ENCODE data around the gene LILRA6. TPM values are rescaled to one million over a fixed set of nuclear protein-coding genes. Genes with fewer than 3 reads are reported as not detected.

Gene LILRA6
- polyA plus RNA-seq, 3 donors: 65.7 to 150 (median 143) TPM

GRCh38 chr19:54271106-54271505 is 28.5 kb upstream of the LILRA6 start:
- H3K27me3 ChIP-seq (ENCODE audit: control insufficient read depth in 2 of 2, insufficient read depth in 2 of 2, low read length in 2 of 2): no peaks in the 10 kb centered on the region
- Mint-ChIP-seq H3K27ac (peak overlapping the region; percentile 98 to 100 (median 99)), H3K4me3 (peak overlapping the region; percentile 67 to 89), H3K27me3 (ENCODE audit: low read depth in 3 of 3) (no peaks in the 10 kb centered on the region), H3K9me3 (no peaks in the 10 kb centered on the region), H3K4me1 (peaks cover 85% of the 10 kb centered on the region), H3K36me3 (peaks cover 24 to 29% of the 10 kb centered on the region in 2 donors)
- H4K20me1 ChIP-seq (ENCODE audit: insufficient read depth, low read length): peaks cover 16% of the 10 kb centered on the region
- H3K4me1 ChIP-seq (ENCODE audit: control insufficient read depth in 1 of 2, insufficient read depth in 2 of 2, low read length in 2 of 2): peaks cover 74 to 99% of the 10 kb centered on the region in 2 donors
- TF ChIP-seq, protein P1, sequence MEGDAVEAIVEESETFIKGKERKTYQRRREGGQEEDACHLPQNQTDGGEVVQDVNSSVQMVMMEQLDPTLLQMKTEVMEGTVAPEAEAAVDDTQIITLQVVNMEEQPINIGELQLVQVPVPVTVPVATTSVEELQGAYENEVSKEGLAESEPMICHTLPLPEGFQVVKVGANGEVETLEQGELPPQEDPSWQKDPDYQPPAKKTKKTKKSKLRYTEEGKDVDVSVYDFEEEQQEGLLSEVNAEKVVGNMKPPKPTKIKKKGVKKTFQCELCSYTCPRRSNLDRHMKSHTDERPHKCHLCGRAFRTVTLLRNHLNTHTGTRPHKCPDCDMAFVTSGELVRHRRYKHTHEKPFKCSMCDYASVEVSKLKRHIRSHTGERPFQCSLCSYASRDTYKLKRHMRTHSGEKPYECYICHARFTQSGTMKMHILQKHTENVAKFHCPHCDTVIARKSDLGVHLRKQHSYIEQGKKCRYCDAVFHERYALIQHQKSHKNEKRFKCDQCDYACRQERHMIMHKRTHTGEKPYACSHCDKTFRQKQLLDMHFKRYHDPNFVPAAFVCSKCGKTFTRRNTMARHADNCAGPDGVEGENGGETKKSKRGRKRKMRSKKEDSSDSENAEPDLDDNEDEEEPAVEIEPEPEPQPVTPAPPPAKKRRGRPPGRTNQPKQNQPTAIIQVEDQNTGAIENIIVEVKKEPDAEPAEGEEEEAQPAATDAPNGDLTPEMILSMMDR (IDR thresholded peaks at IDR 0.05): no peak
- H3K36me3 ChIP-seq (replicated peaks in 1 of 2; ENCODE audit: control insufficient read depth in 1 of 2, insufficient read depth in 2 of 2, low read length in 2 of 2): peaks cover 24 to 26% of the 10 kb centered on the region in 2 donors
- H3K79me2 ChIP-seq (ENCODE audit: insufficient read depth, low read length): peaks cover 4% of the 10 kb centered on the region
- peak overlapping the region; percentile 56 for H3K4me2 ChIP-seq (replicated peaks; ENCODE audit: extremely low read depth, low read length, poor library complexity, severe bottlenecking)
- H3K4me3 ChIP-seq (replicated peaks in 1 of 3; ENCODE audit: low read depth in 2 of 3, low read length in 3 of 3): peak overlapping the region in 2 of 3 experiments; percentile 32 to 63
- H3K9ac ChIP-seq (ENCODE audit: insufficient read depth, low read length, poor library complexity, severe bottlenecking): peak overlapping the region; percentile 65
- DNase-seq: peak; percentile 82 to 96 (median 92)
- intact Hi-C loops (cut with micrococcal nuclease): no loop called here
- 0% methylated on average over 5 of the region's 8 CpGs for WGBS (ENCODE audit: insufficient coverage)
- H3K9me3 ChIP-seq (replicated peaks in 1 of 2; ENCODE audit: control insufficient read depth in 1 of 2, insufficient read depth in 1 of 2, low read length in 2 of 2): no peaks in the 10 kb centered on the region
- H3K27ac ChIP-seq (ENCODE audit: low read depth in 1 of 2, low read length in 2 of 2): peak overlapping the region; percentile 88 to 94
- no peak overlapping the region for H2AFZ ChIP-seq (ENCODE audit: insufficient read depth, low read depth, low read length, poor library complexity, severe bottlenecking)

GRCh38 chr19:54268936-54269335 is 26.3 kb upstream of the LILRA6 start:
- H3K9me3 Mint-ChIP-seq: no peaks in the 10 kb centered on the region
- H3K9ac ChIP-seq (ENCODE audit: insufficient read depth, low read length, poor library complexity, severe bottlenecking): no peak overlapping the region
- peaks cover 3 to 5% of the 10 kb centered on the region in 2 donors for H3K36me3 ChIP-seq (replicated peaks in 1 of 2; ENCODE audit: control insufficient read depth in 1 of 2, insufficient read depth in 2 of 2, low read length in 2 of 2)
- H3K27ac ChIP-seq (ENCODE audit: low read depth in 1 of 2, low read length in 2 of 2): peak overlapping the region in 1 of 2 donors; percentile 63
- intact Hi-C loops (cut with micrococcal nuclease): loop anchor here in 1 of 2 donors (10.0 kb wide), 1 partner anchor 46 kb away; the partner anchor contains the start of gene LILRA5
- no peak overlapping the region for H3K4me3 Mint-ChIP-seq
- peaks cover 63 to 81% of the 10 kb centered on the region in 2 donors for H3K4me1 ChIP-seq (ENCODE audit: control insufficient read depth in 1 of 2, insufficient read depth in 2 of 2, low read length in 2 of 2)
- no peak overlapping the region for H3K4me2 ChIP-seq (replicated peaks; ENCODE audit: extremely low read depth, low read length, poor library complexity, severe bottlenecking)
- H3K27me3 ChIP-seq (ENCODE audit: control insufficient read depth in 2 of 2, insufficient read depth in 2 of 2, low read length in 2 of 2): no peaks in the 10 kb centered on the region
- H3K9me3 ChIP-seq (replicated peaks in 1 of 2; ENCODE audit: control insufficient read depth in 1 of 2, insufficient read depth in 1 of 2, low read length in 2 of 2): no peaks in the 10 kb centered on the region
- peak overlapping the region; percentile 8 to 90 (median 84) for H3K27ac Mint-ChIP-seq
- peaks cover 67% of the 10 kb centered on the region for H3K4me1 Mint-ChIP-seq
- WGBS (ENCODE audit: insufficient coverage): no CpG with 5 or more reads among the region's 2 CpGs
- H4K20me1 ChIP-seq (ENCODE audit: insufficient read depth, low read length): no peaks in the 10 kb centered on the region
- TF ChIP-seq, protein P1 (IDR thresholded peaks at IDR 0.05): no peak
- H3K79me2 ChIP-seq (ENCODE audit: insufficient read depth, low read length): no peaks in the 10 kb centered on the region
- no peak overlapping the region for H2AFZ ChIP-seq (ENCODE audit: insufficient read depth, low read depth, low read length, poor library complexity, severe bottlenecking)
- peak; percentile 29 to 74 (median 71) for DNase-seq
- H3K27me3 Mint-ChIP-seq (ENCODE audit: low read depth in 3 of 3): no peaks in the 10 kb centered on the region
- no peak overlapping the region for H3K4me3 ChIP-seq (replicated peaks in 1 of 3; ENCODE audit: low read depth in 2 of 3, low read length in 3 of 3)
- peaks cover 4 to 7% of the 10 kb centered on the region in 2 donors for H3K36me3 Mint-ChIP-seq
